Pons (tissue), 1 donor: ENCODE data around the gene ERF.
"Not testable (repeated sequence)": the region's sequence is repeated elsewhere in the genome, so short reads cannot be mapped to it uniquely, and the experiment has no call there.

Source experiments
- DNase-seq: peaks from one replicate; pipeline ENCODE4 v3.0.0-alpha.2; 2016; ENCODE audit warnings: low spot score

ERF gene

GRCh38 chr19:42275517-42275916 lies 20.6 kb upstream of the ERF start:
- no peak for DNase-seq

- DNase-seq, result no peak
These were observed 20.2 kb upstream of the ERF start for GRCh38 chr19:42275103-42275502.

GRCh38 chr19:42274065-42274682 lies 19.2 kb upstream of the ERF start:
- DNase-seq, result no peak

GRCh38 chr19:42273407-42274064 lies 18.6 kb upstream of the ERF start:
- DNase-seq, result no peak

GRCh38 chr19:42272989-42273406 lies 18.1 kb upstream of the ERF start:
- no peak for DNase-seq

- no peak for DNase-seq
These were observed 17.6 kb upstream of the ERF start for GRCh38 chr19:42272535-42272897.

- no peak for DNase-seq
These were observed 17.1 kb upstream of the ERF start for GRCh38 chr19:42271861-42272534.

- peak; percentile 61 for DNase-seq
These were observed 16.1 kb upstream of the ERF start for GRCh38 chr19:42271045-42271419.

- peak; percentile 69 for DNase-seq
These were observed 15.6 kb upstream of the ERF start for GRCh38 chr19:42270346-42271044.

- peak; percentile 32 for DNase-seq
These were observed 14.8 kb upstream of the ERF start for GRCh38 chr19:42269478-42270345.

GRCh38 chr19:42268704-42269477 lies 14.0 kb upstream of the ERF start, which contains the start of gene CIC:
CIC (plus strand) TSS chr19:42269252; CDS start chr19:42271784, 2,532 bp downstream.
- DNase-seq, result peak; percentile 100

GRCh38 chr19:42268142-42268703 lies 13.3 kb upstream of the ERF start:
- peak; percentile 100 for DNase-seq

GRCh38 chr19:42267644-42268141 lies 12.8 kb upstream of the ERF start:
- DNase-seq, result peak; percentile 37

- DNase-seq, result not testable (repeated sequence)
These were observed 12.1 kb upstream of the ERF start for GRCh38 chr19:42266928-42267603.

GRCh38 chr19:42266105-42266504 lies 11.2 kb upstream of the ERF start:
- DNase-seq, result not testable (repeated sequence)

GRCh38 chr19:42261763-42262162 lies 6.8 kb upstream of the ERF start:
- DNase-seq, result no peak

- DNase-seq, result not testable (repeated sequence)
These were observed 2.9 kb upstream of the ERF start for GRCh38 chr19:42257842-42258241.

- DNase-seq, result peak; percentile 66
These were observed 1.1 kb upstream of the ERF start for GRCh38 chr19:42255766-42256745.
